Colonic mucosa (tissue), 4 donors: ENCODE data around the gene ACOT7. TPM values are rescaled to one million over a fixed set of nuclear protein-coding genes. Genes with fewer than 3 reads are reported as not detected.

Source experiments
- DNase-seq: peaks from one replicate; pipeline ENCODE4 v3.0.0-alpha.2; 2020
- H3K27ac ChIP-seq: fragments of 200-600 bp; one replicate; pipeline ENCODE4 v1.8.0; 2021
- H3K27me3 ChIP-seq: fragments of 200-600 bp; one replicate; pipeline ENCODE4 v1.8.0; 2021
- H3K36me3 ChIP-seq: fragments of 200-600 bp; one replicate; pipeline ENCODE4 v1.8.0; 2021
- H3K4me1 ChIP-seq: fragments of 200-600 bp; one replicate; pipeline ENCODE4 v1.8.0; 2021; ENCODE audit warnings: mild to moderate bottlenecking
- H3K4me3 ChIP-seq: fragments of 200-600 bp; one replicate; pipeline ENCODE4 v1.8.0; 2021
- H3K9ac ChIP-seq, 2 donors: one replicate each; pipeline ENCODE4 v1.7.0; 2013; ENCODE audit warnings: control low read depth in 2 of 2, low read depth in 2 of 2, low read length in 2 of 2
- H3K9me3 ChIP-seq: fragments of 200-600 bp; one replicate; pipeline ENCODE4 v1.8.0; 2021
- intact Hi-C: fragments of 100-400 bp; cut with DNase I; formaldehyde crosslinking; loops from one replicate; pipeline ENCODE4 v1.14.1; 2022
- total RNA-seq, 2 donors: library from RNA; stranded (reverse); fragmentation: NEBNext Ultra II Directional in 1 of 2; extraction: Animal tissue kit (Norgen Biotek cat#: 25700) in 1 of 2; gene quantifications; one replicate each; pipeline ENCODE4 v1.2.1, GENCODE V29; 2021
- TF ChIP-seq, protein P1 (sequence below): fragments of 200-600 bp; IDR thresholded peaks from one replicate; pipeline ENCODE4 v1.8.0; 2022; ENCODE audit warnings: antibody characterized with exemption, mild to moderate bottlenecking
- donor health status: healthy.
- donor health status: DM: no; HTN: no; CAD: no.
- donor health status: DM: no; HTN: no; CAD: no.

The ACOT7 gene
- total RNA-seq, 2 donors from 2014 or later = 48.7 to 125 TPM

GRCh38 chr1:6301526-6301925 is 92.0 kb downstream of the ACOT7 start:
- no peak overlapping the region for H3K27ac ChIP-seq
- intact Hi-C loops = no loop called here
- no peaks in the 10 kb centered on the region for H3K36me3 ChIP-seq

GRCh38 chr1:6300342-6301048 is 93.1 kb downstream of the ACOT7 start:
- H3K27ac ChIP-seq = peak overlapping the region; percentile 22
- DNase-seq = peak; percentile 84
- H3K4me1 ChIP-seq = no peaks in the 10 kb centered on the region
- no peaks in the 10 kb centered on the region for H3K27me3 ChIP-seq
- H3K9ac ChIP-seq = no peak overlapping the region
- H3K9me3 ChIP-seq = no peaks in the 10 kb centered on the region
- no peaks in the 10 kb centered on the region for H3K36me3 ChIP-seq
- intact Hi-C loops = no loop called here
- TF ChIP-seq, protein P1, sequence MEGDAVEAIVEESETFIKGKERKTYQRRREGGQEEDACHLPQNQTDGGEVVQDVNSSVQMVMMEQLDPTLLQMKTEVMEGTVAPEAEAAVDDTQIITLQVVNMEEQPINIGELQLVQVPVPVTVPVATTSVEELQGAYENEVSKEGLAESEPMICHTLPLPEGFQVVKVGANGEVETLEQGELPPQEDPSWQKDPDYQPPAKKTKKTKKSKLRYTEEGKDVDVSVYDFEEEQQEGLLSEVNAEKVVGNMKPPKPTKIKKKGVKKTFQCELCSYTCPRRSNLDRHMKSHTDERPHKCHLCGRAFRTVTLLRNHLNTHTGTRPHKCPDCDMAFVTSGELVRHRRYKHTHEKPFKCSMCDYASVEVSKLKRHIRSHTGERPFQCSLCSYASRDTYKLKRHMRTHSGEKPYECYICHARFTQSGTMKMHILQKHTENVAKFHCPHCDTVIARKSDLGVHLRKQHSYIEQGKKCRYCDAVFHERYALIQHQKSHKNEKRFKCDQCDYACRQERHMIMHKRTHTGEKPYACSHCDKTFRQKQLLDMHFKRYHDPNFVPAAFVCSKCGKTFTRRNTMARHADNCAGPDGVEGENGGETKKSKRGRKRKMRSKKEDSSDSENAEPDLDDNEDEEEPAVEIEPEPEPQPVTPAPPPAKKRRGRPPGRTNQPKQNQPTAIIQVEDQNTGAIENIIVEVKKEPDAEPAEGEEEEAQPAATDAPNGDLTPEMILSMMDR = no peak
- no peak overlapping the region for H3K4me3 ChIP-seq

More at GRCh38 chr1:6301526-6301925, 92.0 kb downstream of the ACOT7 start:
- Histone ChIP-seq H3K9me3 (no peaks in the 10 kb centered on the region), H3K4me3 (no peak overlapping the region), H3K9ac (no peak overlapping the region), H3K27me3 (no peaks in the 10 kb centered on the region), H3K4me1 (no peaks in the 10 kb centered on the region)
- DNase-seq = no peak
- TF ChIP-seq, protein P1 = no peak

- Histone ChIP-seq H3K36me3 (no peaks in the 10 kb centered on the region), H3K9me3 (no peaks in the 10 kb centered on the region), H3K4me3 (no peak overlapping the region), H3K4me1 (no peaks in the 10 kb centered on the region), H3K9ac (no peak overlapping the region), H3K27me3 (no peaks in the 10 kb centered on the region), H3K27ac (no peak overlapping the region)
- TF ChIP-seq, protein P1 = no peak
- intact Hi-C loops = no loop called here
- no peak for DNase-seq
Observed at GRCh38 chr1:6299557-6300165, 93.9 kb downstream of the ACOT7 start.

DNA sequence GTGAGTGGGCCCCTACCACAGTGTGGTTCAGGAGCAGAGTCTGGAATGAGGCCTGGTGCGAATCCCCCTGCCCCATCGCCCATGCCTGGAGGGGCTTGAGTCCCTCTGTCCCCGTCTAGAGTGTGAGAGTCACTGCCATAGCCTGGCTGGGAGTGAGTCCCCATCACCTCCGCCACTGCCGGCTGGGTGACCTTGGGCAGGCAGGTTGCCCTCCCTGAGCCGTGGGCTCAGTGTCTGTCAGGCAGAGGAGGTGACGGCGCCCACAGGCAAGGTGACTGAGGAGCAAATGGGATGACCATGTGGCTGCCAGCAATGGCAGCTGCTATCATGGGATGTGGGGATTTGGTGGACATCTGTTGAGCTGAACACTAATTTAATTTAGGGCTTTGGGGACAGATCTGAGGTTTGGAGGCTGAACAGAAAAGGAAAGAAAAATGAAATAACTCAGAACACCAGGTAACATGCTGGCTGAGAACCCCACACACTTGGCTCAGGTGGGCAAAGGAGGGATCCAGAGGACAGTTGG is 94.6 kb downstream of the ACOT7 start:
- DNase-seq = no peak
- Histone ChIP-seq H3K4me1 (no peaks in the 10 kb centered on the region), H3K9ac (no peak overlapping the region), H3K9me3 (no peaks in the 10 kb centered on the region), H3K36me3 (no peaks in the 10 kb centered on the region), H3K27me3 (no peaks in the 10 kb centered on the region), H3K27ac (no peak overlapping the region), H3K4me3 (no peak overlapping the region)
- TF ChIP-seq, protein P1 = no peak
- intact Hi-C loops = no loop called here

GRCh38 chr1:6298530-6298929 is 95.0 kb downstream of the ACOT7 start:
- TF ChIP-seq, protein P1 = no peak
- Histone ChIP-seq H3K27me3 (no peaks in the 10 kb centered on the region), H3K4me1 (no peaks in the 10 kb centered on the region), H3K4me3 (no peak overlapping the region), H3K9me3 (no peaks in the 10 kb centered on the region), H3K9ac (no peak overlapping the region), H3K36me3 (no peaks in the 10 kb centered on the region), H3K27ac (no peak overlapping the region)
- no peak for DNase-seq
- intact Hi-C loops = no loop called here
